Breast epithelium (tissue), 4 donors: ENCODE data around the gene SHISA5. TPM values are rescaled to one million over a fixed set of nuclear protein-coding genes. Genes with fewer than 3 reads are reported as not detected.
"Not testable (repeated sequence)": the region's sequence is repeated elsewhere in the genome, so short reads cannot be mapped to it uniquely, and the experiment has no call there.

Experiments used
- DNase-seq, 2 donors: peaks; one replicate each; pipeline ENCODE4 v3.0.0-alpha.2; 2019; ENCODE audit warnings: low spot score in 2 of 2
- H3K27ac ChIP-seq, 2 donors: fragments of 200-600 bp; sonication (generic) in 1 of 2; one replicate each; pipeline ENCODE4 v1.5.1; 2016 to 2019; ENCODE audit warnings: mild to moderate bottlenecking in 1 of 2
- H3K27me3 ChIP-seq, 2 donors: fragments of 200-600 bp; sonication (generic) in 1 of 2; one replicate each; pipeline versions ENCODE4 v1.5.1 to v1.6.0; 2017 to 2019; ENCODE audit warnings: control low read depth in 1 of 2, mild to moderate bottlenecking in 1 of 2
- H3K36me3 ChIP-seq: fragments of 200-600 bp; one replicate; pipeline ENCODE4 v1.5.1; 2019
- H3K4me1 ChIP-seq, 2 donors: fragments of 200-600 bp; sonication (generic); one replicate each; pipeline ENCODE4 v1.5.1; 2016 to 2019; ENCODE audit warnings: control low read depth in 1 of 2
- H3K4me3 ChIP-seq, 3 donors: fragments of 200-600 bp; sonication (generic); 1 replicate in 2 of 3; 2 replicates in 1 of 3; pipeline ENCODE4 v1.5.1; 2016 to 2019; ENCODE audit warnings: mild to moderate bottlenecking in 3 of 3, moderate library complexity in 2 of 3
- H3K9me3 ChIP-seq, 2 donors: fragments of 200-600 bp; sonication (generic) in 1 of 2; one replicate each; pipeline ENCODE4 v1.5.1; 2016 to 2019; ENCODE audit warnings: control low read depth in 1 of 2
- CTCF ChIP-seq, 3 donors: fragments of 450-650 bp; IDR thresholded peaks; one replicate each; pipeline ENCODE4 v1.5.1; 2016 to 2017; ENCODE audit warnings: antibody characterized with exemption in 3 of 3, mild to moderate bottlenecking in 3 of 3, moderate library complexity in 3 of 3
- POLR2A ChIP-seq: fragments of 450-650 bp; IDR thresholded peaks from one replicate; pipeline ENCODE4 v1.6.1; 2016; ENCODE audit warnings: antibody characterized with exemption, mild to moderate bottlenecking, moderate library complexity
- POLR2AphosphoS5 ChIP-seq, 3 donors: sonication (generic); formaldehyde crosslinking; IDR thresholded peaks; one replicate each; pipeline ENCODE4 v1.6.1; 2017; ENCODE audit warnings: antibody characterized with exemption in 3 of 3
- intact Hi-C: fragments of 100-400 bp; cut with DNase I; formaldehyde crosslinking; loops from one replicate; pipeline ENCODE4 v1.15.1; 2023; ENCODE audit warnings: low total_unique reads
- total RNA-seq, 3 donors: library from RNA; depleted of rRNA; stranded (reverse); fragments of >200 nt; gene quantifications; one replicate each; pipeline ENCODE4 v1.1.0, GENCODE V29; 2016

Gene SHISA5
- total RNA-seq, 3 donors from 2014 or later, result 65.6 to 90.1 (median 77.0) TPM

GRCh38 chr3:48477959-48478520 is 25.9 kb downstream of the SHISA5 start:
- no peak for DNase-seq
- TF ChIP-seq POLR2A, result no peak
- TF ChIP-seq CTCF (IDR thresholded peaks at IDR 0.05), result no peak
- no peak for TF ChIP-seq POLR2AphosphoS5 (IDR thresholded peaks at IDR 0.05)
- intact Hi-C loops, result no loop called here
- Histone ChIP-seq H3K27ac (peak overlapping the region in 1 of 2 donors; percentile 48), H3K27me3 (no peaks in the 10 kb centered on the region), H3K4me3 (no peak overlapping the region), H3K9me3 (no peaks in the 10 kb centered on the region), H3K36me3 (no peaks in the 10 kb centered on the region), H3K4me1 (no peaks in the 10 kb centered on the region)

GRCh38 chr3:48476426-48477053 is 27.4 kb downstream of the SHISA5 start:
- Histone ChIP-seq H3K27ac (no peak overlapping the region), H3K36me3 (no peaks in the 10 kb centered on the region), H3K4me1 (no peaks in the 10 kb centered on the region), H3K27me3 (no peaks in the 10 kb centered on the region), H3K4me3 (no peak overlapping the region), H3K9me3 (no peaks in the 10 kb centered on the region)
- no peak for DNase-seq
- intact Hi-C loops, result no loop called here
- TF ChIP-seq POLR2AphosphoS5 (IDR thresholded peaks at IDR 0.05) (no peak), POLR2A (no peak), CTCF (IDR thresholded peaks at IDR 0.05) (no peak)

- Histone ChIP-seq H3K27me3 (no peaks in the 10 kb centered on the region), H3K36me3 (no peaks in the 10 kb centered on the region), H3K4me1 (peaks cover 2 to 4% of the 10 kb centered on the region in 2 donors), H3K4me3 (no peak overlapping the region), H3K9me3 (no peaks in the 10 kb centered on the region), H3K27ac (no peak overlapping the region)
- DNase-seq, result no peak
- intact Hi-C loops, result no loop called here
- no peak for TF ChIP-seq CTCF (IDR thresholded peaks at IDR 0.05)
- no peak for TF ChIP-seq POLR2AphosphoS5 (IDR thresholded peaks at IDR 0.05)
- TF ChIP-seq POLR2A, result no peak
Measured at GRCh38 chr3:48475188-48475587, 28.8 kb downstream of the SHISA5 start.

- TF ChIP-seq POLR2A (no peak), CTCF (IDR thresholded peaks at IDR 0.05) (no peak), POLR2AphosphoS5 (IDR thresholded peaks at IDR 0.05) (no peak)
- no peaks in the 10 kb centered on the region for H3K36me3 ChIP-seq
- no peak for DNase-seq
- H3K27me3 ChIP-seq, result no peaks in the 10 kb centered on the region
- intact Hi-C loops, result no loop called here
- H3K4me3 ChIP-seq, result no peak overlapping the region
- H3K9me3 ChIP-seq, result no peaks in the 10 kb centered on the region
- H3K27ac ChIP-seq, result no peak overlapping the region
- peaks cover 2 to 7% of the 10 kb centered on the region in 2 donors for H3K4me1 ChIP-seq
Measured at GRCh38 chr3:48474619-48475018, 29.4 kb downstream of the SHISA5 start.

- intact Hi-C loops, H3K4me3 ChIP-seq, H3K4me1 ChIP-seq, DNase-seq, H3K9me3 ChIP-seq, H3K36me3 ChIP-seq, H3K27ac ChIP-seq, H3K27me3 ChIP-seq: not testable (repeated sequence)
Measured at GRCh38 chr3:48474031-48474430, 29.9 kb downstream of the SHISA5 start.
